ENCODE data around the gene RAPGEF4.

Gene RAPGEF4

GRCh38 chr2:172869861-172870260 is 134.2 kb downstream of the RAPGEF4 start:
- ATAC-seq: no peak
- no peaks in the 10 kb centered on the region for H3K9me3 Mint-ChIP-seq
- no peaks in the 10 kb centered on the region for H3K36me3 Mint-ChIP-seq
- peaks cover 13% of the 10 kb centered on the region for H3K27me3 Mint-ChIP-seq
- no peaks in the 10 kb centered on the region for H3K4me1 Mint-ChIP-seq
- no peak overlapping the region for H3K4me3 Mint-ChIP-seq
- H3K27ac Mint-ChIP-seq: no peak overlapping the region

GRCh38 chr2:172870396-172870795 is 134.8 kb downstream of the RAPGEF4 start:
- Mint-ChIP-seq H3K4me3 (no peak overlapping the region), H3K36me3 (no peaks in the 10 kb centered on the region), H3K4me1 (no peaks in the 10 kb centered on the region), H3K9me3 (peaks cover under 1% of the 10 kb centered on the region), H3K27me3 (peaks cover 10% of the 10 kb centered on the region), H3K27ac (no peak overlapping the region)
- ATAC-seq: no peak

GRCh38 chr2:172877826-172878225 is 142.2 kb downstream of the RAPGEF4 start:
- Mint-ChIP-seq H3K4me3 (no peak overlapping the region), H3K4me1 (no peaks in the 10 kb centered on the region), H3K27ac (no peak overlapping the region), H3K9me3 (peaks cover 13% of the 10 kb centered on the region), H3K27me3 (peaks cover 28% of the 10 kb centered on the region), H3K36me3 (no peaks in the 10 kb centered on the region)
- no peak for ATAC-seq

DNA sequence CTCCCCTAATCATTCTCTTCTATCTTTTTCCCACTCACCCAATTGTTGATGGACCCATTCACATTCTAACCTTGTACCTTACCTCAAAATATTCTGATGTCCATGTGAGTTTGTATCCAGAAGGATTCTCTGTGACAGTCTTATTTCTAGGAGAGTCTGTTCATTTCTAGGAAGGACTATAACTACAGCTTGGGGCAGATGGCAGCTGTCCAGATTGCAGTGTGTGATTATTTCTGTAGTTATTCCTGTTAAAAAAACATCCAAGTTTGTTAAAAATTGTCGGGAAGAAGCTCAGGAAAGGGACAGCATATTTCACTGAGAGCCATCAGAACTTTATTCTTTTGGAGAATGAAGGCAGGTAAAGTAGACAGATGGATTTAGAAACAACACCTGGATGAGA is 142.6 kb downstream of the RAPGEF4 start:
- Mint-ChIP-seq H3K27ac (no peak overlapping the region), H3K27me3 (peaks cover 28% of the 10 kb centered on the region), H3K9me3 (peaks cover 13% of the 10 kb centered on the region), H3K4me3 (no peak overlapping the region), H3K4me1 (no peaks in the 10 kb centered on the region), H3K36me3 (no peaks in the 10 kb centered on the region)
- no peak for ATAC-seq

DNA sequence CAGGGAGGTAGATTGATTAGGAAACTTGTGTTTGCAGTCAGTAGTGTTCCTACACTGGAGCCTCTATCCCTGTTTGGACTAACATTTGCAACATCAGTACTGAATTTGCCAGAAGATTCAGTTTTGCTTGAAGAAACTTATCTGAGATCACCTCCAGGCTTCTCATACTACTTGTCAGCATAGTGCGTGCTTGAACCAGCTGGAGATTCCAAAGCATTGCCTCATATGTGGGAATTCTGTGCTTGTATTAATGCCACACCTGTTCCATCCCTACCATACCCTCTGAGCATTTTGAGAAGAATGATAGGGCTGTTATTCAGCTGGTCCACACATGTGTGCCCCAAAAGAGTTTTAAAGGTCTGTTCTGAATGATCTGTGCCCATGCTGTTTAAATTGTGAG is 148.7 kb downstream of the RAPGEF4 start:
- H3K4me3 Mint-ChIP-seq: no peak overlapping the region
- H3K36me3 Mint-ChIP-seq: no peaks in the 10 kb centered on the region
- no peaks in the 10 kb centered on the region for H3K9me3 Mint-ChIP-seq
- H3K27ac Mint-ChIP-seq: no peak overlapping the region
- no peak for ATAC-seq
- no peaks in the 10 kb centered on the region for H3K4me1 Mint-ChIP-seq
- peaks cover 13% of the 10 kb centered on the region for H3K27me3 Mint-ChIP-seq

GRCh38 chr2:172885996-172886395 is 150.4 kb downstream of the RAPGEF4 start:
- Mint-ChIP-seq H3K36me3 (no peaks in the 10 kb centered on the region), H3K9me3 (no peaks in the 10 kb centered on the region), H3K4me3 (no peak overlapping the region), H3K27me3 (peaks cover 20% of the 10 kb centered on the region), H3K4me1 (no peaks in the 10 kb centered on the region), H3K27ac (no peak overlapping the region)
- ATAC-seq: no peak

DNA sequence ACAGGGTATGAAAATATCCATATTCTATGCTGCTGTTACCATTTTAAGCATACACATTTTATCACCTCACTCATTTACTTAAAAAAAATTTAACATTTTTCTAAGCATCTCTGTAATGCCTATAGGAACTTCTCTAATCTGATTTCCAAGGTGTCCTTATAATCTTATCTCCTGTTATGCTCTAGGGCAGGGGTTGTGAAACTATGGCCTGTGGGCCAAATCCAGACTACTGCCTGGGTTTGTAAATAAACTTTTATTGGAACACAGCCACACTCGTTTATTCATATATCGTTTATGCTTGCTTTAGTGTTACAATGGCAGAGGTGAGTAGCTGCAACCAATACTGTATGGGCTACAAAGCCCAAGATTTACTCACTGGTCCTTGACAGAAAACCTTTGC is 151.6 kb downstream of the RAPGEF4 start:
- ATAC-seq: no peak
- H3K27ac Mint-ChIP-seq: no peak overlapping the region
- peaks cover 27% of the 10 kb centered on the region for H3K27me3 Mint-ChIP-seq
- H3K4me1 Mint-ChIP-seq: no peaks in the 10 kb centered on the region
- H3K36me3 Mint-ChIP-seq: no peaks in the 10 kb centered on the region
- H3K9me3 Mint-ChIP-seq: no peaks in the 10 kb centered on the region
- H3K4me3 Mint-ChIP-seq: no peak overlapping the region

- H3K9me3 Mint-ChIP-seq: no peaks in the 10 kb centered on the region
- H3K27ac Mint-ChIP-seq: no peak overlapping the region
- H3K27me3 Mint-ChIP-seq: peaks cover 27% of the 10 kb centered on the region
- no peak for ATAC-seq
- no peak overlapping the region for H3K4me3 Mint-ChIP-seq
- no peaks in the 10 kb centered on the region for H3K36me3 Mint-ChIP-seq
- H3K4me1 Mint-ChIP-seq: no peaks in the 10 kb centered on the region
These were observed 153.3 kb downstream of the RAPGEF4 start for GRCh38 chr2:172888714-172889669.

DNA sequence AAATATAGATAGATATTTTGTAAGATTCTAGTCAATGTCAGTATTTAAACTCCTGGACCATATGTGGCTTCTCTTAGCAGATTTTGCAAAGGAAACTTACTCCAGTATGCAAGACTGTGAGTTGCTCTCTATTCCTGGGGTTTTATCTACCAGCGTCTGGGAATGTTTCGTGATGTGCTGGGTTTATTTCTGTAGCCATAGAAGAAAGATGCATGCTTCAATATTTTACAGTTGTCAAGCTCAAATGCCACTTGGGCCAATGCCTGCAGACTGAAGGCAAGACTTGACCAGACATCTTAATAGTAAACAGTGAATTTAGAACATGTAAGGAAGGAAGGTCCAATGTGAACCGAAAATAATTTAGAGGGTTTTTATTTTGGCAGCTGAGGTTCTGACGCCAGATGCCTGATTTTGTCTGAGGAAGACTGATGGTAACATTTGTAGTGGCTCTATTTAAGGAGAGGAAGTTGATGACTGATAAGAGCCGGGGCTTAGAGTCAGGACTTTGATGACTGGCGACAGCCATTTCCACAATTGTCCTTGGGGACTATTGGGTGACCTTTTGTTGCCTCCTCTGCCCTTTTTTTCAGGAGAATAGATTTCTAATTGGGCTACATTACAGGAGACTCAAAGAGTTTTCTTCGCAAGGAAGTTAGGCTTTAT is 154.3 kb downstream of the RAPGEF4 start:
- Mint-ChIP-seq H3K4me3 (no peak overlapping the region), H3K27ac (no peak overlapping the region), H3K9me3 (no peaks in the 10 kb centered on the region), H3K4me1 (no peaks in the 10 kb centered on the region), H3K27me3 (peaks cover 27% of the 10 kb centered on the region), H3K36me3 (no peaks in the 10 kb centered on the region)
- ATAC-seq: no peak

DNA sequence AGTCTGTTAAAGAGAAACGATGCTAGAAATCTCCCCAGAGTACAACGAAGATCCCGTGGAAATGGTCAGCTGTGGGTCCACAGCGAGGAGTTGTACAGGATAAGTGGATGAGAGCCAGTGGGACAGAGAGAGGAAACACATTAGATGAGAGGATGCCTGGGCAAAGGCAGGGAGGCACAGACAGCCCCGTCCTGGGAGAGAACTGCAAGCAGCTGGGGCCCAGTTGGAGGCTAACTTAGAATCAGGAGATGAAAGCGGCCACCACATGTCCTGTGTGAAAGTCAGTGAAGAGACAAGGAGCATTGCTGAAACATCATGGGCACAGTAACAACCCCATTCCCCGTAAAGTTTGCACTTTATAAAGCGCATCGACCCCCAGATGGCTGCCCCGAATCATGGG is 157.5 kb downstream of the RAPGEF4 start:
- ATAC-seq: peak; percentile 25
- Mint-ChIP-seq H3K9me3 (no peaks in the 10 kb centered on the region), H3K4me3 (no peak overlapping the region), H3K27me3 (peaks cover 27% of the 10 kb centered on the region), H3K4me1 (no peaks in the 10 kb centered on the region), H3K36me3 (no peaks in the 10 kb centered on the region), H3K27ac (no peak overlapping the region)

DNA sequence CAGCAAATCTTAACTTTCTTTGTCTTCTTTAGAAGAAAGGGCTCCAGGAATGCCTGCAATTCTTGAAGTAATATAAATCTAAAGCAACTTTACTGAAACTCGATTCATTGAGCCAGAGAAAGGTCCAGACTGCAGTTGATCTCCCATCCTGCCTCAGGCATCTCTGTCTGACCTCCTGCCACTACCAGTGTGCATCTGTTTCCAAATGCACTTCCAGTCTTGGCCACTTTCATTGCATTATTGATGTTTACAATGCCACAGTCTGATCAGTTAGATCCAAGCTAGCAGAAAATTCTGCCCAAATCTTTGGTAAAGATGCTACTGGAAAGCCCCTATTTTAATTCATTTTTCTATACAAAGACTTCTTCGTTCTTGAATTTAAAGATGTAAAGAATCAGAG is 158.0 kb downstream of the RAPGEF4 start:
- Mint-ChIP-seq H3K4me1 (no peaks in the 10 kb centered on the region), H3K36me3 (no peaks in the 10 kb centered on the region), H3K27me3 (peaks cover 32% of the 10 kb centered on the region), H3K4me3 (no peak overlapping the region), H3K9me3 (no peaks in the 10 kb centered on the region), H3K27ac (no peak overlapping the region)
- no peak for ATAC-seq

- Mint-ChIP-seq H3K4me1 (no peaks in the 10 kb centered on the region), H3K9me3 (no peaks in the 10 kb centered on the region), H3K27ac (no peak overlapping the region), H3K4me3 (no peak overlapping the region), H3K27me3 (peaks cover 40% of the 10 kb centered on the region), H3K36me3 (no peaks in the 10 kb centered on the region)
- no peak for ATAC-seq
These were observed 159.2 kb downstream of the RAPGEF4 start for GRCh38 chr2:172894689-172895387.

DNA sequence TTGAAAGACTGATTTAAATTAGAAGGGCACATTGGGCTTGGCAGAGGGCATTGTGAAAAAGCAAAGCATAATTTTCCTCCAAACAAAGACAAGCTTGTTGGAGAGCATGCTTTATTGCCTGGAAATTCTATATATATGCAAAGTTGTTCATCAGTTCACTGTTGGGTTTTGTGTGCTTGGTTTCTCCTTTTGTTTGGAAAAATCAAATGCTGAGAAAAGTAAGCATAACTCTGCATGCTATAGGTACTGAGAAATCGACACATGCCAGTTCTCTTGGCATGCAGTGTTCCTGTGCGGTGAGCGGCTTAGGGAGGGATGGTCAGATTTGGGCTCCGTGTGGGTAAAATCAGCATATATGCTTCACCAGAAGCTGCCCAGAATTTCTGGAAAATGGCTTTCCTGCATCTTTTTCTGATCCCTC is 161.0 kb downstream of the RAPGEF4 start:
- H3K36me3 Mint-ChIP-seq: no peaks in the 10 kb centered on the region
- no peaks in the 10 kb centered on the region for H3K9me3 Mint-ChIP-seq
- no peak overlapping the region for H3K4me3 Mint-ChIP-seq
- H3K27me3 Mint-ChIP-seq: peaks cover 37% of the 10 kb centered on the region
- no peak for ATAC-seq
- H3K4me1 Mint-ChIP-seq: no peaks in the 10 kb centered on the region
- H3K27ac Mint-ChIP-seq: no peak overlapping the region

DNA sequence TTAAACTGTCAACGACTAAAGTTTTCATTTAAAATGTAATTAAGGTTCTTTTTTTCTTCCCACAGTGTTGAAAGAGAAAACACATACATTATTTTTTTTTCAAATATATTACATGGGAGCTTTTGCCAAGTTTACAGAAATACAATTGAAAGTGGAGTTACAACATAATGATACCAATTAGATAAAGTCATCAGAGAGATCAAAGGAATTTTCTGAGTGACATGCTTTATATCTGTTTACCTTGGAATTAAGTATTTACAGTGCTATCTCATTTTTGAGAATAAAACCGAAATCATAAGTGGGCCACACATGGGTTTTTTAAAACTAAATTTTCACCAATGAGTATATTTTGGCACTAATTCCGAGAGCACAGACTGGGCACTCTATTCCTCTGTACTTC is 165.2 kb downstream of the RAPGEF4 start:
- Mint-ChIP-seq H3K36me3 (no peaks in the 10 kb centered on the region), H3K9me3 (no peaks in the 10 kb centered on the region), H3K27ac (no peak overlapping the region), H3K27me3 (peaks cover 37% of the 10 kb centered on the region), H3K4me1 (no peaks in the 10 kb centered on the region), H3K4me3 (no peak overlapping the region)
- no peak for ATAC-seq

DNA sequence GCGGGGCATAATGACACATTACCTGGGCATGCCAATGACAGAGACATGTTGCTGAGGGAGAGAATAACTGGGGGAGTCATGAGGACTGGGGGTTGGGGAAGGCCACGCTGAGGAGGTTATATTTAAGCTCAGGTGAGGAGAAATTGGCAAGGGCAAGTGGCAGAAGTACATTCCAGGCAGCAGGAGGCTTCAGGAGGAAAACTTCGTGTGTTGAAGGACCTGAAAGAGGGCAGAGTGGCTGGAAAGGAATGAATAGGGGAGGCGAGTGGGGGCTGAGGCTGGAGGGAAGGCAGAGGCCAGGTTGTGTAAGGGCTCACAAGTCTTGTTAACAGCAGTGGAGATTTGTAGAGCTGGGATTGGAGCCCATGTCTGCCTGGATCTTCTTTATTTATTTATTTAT is 166.3 kb downstream of the RAPGEF4 start:
- Mint-ChIP-seq H3K4me1 (no peaks in the 10 kb centered on the region), H3K36me3 (no peaks in the 10 kb centered on the region), H3K27me3 (peaks cover 37% of the 10 kb centered on the region), H3K9me3 (no peaks in the 10 kb centered on the region), H3K27ac (no peak overlapping the region), H3K4me3 (no peak overlapping the region)
- no peak for ATAC-seq
